Epidermal melanocyte (primary cell): ENCODE data around the gene AFAP1L2.
"Not testable (repeated sequence)": the region's sequence is repeated elsewhere in the genome, so short reads cannot be mapped to it uniquely, and the experiment has no call there.

Experiments used
- DNase-seq: peaks from one replicate; pipeline ENCODE4 v3.0.0; 2011; ENCODE audit warnings: low spot score; ENCODE audit not compliant: insufficient read length

The AFAP1L2 gene

DNA sequence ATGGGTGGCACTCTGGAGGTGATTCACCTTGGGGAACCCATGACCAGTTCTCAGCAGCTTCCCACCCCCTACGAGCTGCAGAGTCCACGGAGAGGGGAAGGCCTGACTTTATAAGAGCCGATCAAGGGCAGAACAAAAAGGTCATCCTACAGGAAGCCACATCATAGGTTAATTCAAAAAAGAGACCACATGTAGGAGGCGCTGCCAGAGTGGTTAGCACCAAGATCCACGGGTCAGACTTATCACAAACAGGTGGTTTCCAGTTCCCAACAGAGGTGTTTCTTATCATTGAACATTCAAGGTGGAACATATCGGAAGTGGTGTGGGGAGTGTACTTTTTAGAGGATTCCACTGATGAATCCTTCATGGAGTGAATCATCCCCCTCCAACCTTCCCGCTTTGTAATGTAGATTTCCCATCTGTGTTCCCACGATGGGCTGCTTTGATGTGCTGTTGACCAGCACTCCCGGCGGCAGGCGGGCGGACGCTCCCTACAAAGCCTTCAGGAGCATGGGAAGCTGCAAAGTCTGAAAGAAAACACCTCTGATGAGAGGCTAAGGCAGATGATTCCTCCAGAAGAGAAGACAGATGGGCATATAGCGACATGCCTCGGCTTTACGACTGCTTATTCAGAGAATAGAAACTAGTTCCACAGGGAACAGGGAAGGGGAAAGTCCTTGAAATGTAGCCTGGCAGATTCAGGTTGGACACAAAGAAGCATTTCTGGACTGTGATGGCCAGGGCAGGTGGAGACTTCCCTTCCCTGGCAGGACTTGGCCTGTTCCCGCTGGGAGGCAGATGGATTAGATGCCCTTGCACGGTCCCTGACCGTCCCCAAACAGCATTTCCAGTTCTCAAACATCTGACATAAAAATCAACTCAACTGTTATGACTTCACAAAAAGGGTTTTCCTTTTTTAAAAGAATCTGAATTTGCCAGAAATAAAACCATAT, 66.5 kb downstream of the AFAP1L2 start:
- no peak for DNase-seq

DNA sequence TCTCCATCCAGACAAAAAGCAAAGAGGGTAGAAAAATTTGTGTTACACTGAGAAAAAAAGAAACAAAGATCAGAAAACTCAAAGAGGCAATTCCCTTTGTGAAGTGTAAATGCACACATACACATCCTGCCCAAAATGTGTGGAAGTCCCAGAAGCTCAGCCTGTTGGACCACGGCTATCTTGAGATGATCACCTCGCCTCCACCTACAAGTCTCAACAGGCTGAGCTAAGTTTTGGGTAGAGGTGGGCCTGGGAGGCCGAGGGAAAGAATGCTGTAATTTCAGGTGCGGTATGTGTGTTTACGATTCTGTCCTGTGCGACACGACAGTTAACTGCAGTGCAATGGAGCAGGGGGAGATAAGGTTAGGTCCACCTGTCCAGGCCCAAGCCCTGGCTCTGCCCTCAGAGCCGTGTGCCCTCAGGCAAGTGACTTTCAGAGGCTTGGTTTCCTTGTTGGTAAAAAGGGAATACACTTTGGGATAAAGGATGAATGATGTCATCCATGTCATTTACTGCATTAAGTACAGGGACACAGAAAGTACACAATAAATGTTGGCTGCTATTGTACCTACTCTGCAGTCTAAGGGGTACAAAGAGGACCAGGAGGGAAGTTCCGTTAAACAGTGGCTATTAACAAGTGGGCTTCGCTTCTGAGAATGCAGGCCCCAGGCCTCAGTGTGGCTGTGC, 67.3 kb downstream of the AFAP1L2 start:
- DNase-seq = no peak

DNA sequence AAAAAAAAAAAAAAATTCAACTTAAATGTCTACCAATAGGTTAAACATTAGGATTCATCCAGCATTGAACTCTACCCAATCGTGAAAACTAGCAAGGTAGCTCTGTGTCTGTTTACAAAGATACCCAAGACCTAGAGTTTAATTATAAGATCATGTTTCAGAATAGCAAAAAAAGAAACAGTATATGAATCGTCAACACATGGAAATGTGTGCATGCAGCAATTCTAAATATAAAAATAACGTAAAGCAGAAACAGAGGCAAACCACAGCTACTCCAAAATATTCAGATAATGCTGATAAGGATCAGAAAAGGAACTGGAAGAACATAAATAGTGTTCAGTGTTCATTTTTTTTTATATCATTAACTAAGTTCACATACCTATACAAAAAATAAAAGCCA, 68.7 kb downstream of the AFAP1L2 start:
- DNase-seq = no peak

DNA sequence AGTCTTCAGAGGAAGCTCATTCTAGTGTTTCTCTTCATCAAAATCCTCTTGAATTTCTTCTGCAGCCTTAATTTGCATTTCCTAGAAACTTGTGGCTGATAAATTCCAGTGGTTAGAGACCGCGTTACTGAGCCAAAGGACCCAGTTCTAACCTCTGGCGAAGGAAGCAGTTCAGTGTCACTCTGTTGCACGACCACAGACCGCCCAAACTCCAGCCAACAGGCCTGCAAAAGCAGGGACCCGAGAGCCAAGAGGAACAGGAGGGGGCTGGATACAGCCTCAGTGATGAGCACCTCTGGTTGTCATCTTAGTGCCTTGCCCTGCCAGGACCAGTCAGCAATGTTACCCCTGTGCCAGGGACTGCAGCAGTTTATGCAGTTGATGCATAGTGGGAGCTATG, 70.0 kb downstream of the AFAP1L2 start:
- peak; percentile 33 for DNase-seq

DNA sequence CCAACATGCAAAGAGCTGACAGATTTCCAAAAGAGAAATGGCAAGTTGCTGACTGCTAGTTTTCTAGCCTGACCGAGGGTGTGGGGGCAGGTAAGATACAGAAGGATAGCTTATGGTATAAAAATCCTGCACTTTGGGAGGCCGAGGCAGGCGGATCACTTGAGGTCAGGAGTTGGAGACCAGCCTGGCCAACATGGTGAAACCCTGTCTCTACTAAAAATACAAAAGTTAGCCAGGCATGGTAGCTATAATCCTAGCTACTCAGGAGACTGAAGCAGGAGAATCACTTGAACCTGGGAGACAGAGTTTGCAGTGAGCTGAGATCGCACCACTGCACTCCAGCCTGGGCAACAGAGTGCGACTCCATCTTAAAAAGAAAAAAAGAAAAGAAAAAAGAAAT, 70.9 kb downstream of the AFAP1L2 start:
- DNase-seq = not testable (repeated sequence)

DNA sequence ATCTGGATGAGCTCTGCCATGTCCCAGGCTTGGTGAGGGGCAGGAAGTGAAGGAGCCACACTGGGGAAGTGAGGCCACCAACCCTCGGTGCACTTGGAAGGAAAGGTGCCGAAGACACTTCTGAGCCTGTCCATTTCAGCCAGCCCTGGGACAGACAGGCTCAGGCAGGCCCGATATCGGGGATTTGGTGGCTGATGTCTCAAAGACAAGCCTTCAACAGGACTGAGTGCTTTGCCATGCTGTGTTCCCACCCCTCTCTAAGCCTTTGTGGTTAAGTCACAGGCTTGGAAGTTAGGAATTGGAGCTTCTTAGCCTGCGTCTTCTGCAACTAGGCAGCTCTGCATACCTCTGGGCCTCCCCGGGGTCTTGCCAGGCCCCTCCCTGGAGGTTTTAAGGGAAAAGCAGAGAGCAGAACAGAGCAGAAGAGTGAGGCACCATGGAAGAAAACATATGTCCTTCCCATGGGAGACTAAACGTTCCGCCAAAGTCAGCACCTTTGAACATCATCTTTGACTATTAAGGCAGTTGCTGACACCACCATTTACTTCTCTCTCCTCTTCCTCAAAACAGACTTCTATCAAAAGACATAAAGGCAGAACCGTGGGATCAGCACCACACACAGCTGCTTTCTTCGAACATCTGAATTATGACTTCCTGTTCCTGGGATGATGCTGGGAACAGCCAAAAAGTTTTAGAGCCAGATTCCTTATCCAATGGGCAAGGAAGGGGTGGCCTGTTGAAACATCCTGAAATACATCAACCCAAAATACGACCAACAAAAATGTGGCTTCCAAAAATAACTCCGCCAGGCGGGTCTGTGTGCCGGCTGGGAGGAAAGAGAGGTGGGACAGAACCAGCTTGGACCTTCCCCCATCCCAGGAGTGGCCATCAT, 71.8 kb downstream of the AFAP1L2 start:
- DNase-seq = no peak

DNA sequence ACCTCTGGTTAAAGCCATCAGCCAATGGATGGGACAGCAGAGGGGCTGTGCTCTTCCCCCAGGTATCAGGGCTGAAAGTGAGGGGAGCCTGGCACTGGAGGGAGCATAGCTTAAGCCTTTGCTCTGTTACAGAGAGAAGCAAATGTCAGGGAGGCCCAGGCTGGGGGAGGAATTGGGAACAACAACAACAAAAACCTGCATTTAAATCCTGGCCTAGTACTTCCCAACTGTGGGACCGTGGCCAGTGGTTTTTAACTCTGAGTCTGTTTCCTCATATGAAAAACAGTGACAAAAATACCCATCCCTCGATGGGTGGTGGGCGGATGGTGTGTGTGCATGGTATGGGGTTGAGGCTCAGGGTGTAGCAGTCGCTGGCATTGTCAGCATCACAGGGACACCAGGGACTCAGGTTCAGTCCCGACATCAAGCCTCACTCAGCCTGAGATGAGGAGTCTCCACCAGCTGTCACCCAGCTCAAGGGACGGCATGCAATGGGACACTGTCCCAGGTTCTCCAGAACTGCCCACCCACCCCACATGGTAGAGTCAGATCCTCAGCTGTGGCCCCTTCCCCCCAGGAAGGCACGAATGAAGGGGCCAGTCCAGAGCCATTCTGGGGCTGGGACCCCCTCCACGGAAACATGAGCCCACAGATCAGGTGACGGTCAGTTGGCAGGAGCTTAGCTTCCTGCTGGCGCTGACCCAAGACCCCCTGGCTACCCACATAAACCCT, 74.5 kb downstream of the AFAP1L2 start:
- no peak for DNase-seq

DNA sequence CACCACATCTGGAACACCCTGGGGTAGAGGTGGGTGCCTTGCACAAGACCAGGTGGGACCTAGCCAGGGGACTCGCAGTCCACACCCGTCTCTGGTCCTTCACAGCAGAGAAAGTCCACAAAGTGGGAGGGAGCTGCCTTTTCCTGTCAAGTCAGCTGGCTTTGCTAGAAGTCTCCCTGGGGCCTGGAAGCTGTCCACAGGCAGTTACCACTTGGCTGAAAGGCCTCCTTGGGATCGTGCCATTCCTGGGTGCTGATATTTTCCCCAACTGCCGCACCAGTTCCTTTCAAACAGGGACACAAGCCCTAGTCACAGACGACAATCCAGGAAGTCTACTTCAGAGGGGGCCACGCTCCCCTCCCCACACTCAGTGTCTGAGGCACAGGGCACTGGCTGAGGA, 75.4 kb downstream of the AFAP1L2 start:
- no peak for DNase-seq

DNA sequence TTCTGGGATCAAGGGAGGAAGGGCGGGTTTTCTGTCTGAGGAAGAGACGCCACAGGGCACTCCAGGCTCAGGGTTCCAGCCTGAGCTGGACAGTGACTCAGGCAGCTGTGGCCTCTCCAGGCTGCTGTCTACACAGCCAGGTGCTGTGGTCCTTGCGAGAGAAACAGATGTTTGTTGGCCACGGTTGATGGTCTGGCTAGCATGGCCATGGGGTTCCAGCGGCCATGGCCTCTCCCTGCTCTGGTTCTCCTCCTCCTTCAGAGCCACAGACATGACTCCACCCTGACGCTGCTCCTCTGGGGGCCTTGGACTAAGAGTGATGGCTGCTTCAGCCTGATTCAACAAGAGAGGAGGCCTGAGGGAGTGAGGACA, 75.9 kb downstream of the AFAP1L2 start:
- DNase-seq = no peak

DNA sequence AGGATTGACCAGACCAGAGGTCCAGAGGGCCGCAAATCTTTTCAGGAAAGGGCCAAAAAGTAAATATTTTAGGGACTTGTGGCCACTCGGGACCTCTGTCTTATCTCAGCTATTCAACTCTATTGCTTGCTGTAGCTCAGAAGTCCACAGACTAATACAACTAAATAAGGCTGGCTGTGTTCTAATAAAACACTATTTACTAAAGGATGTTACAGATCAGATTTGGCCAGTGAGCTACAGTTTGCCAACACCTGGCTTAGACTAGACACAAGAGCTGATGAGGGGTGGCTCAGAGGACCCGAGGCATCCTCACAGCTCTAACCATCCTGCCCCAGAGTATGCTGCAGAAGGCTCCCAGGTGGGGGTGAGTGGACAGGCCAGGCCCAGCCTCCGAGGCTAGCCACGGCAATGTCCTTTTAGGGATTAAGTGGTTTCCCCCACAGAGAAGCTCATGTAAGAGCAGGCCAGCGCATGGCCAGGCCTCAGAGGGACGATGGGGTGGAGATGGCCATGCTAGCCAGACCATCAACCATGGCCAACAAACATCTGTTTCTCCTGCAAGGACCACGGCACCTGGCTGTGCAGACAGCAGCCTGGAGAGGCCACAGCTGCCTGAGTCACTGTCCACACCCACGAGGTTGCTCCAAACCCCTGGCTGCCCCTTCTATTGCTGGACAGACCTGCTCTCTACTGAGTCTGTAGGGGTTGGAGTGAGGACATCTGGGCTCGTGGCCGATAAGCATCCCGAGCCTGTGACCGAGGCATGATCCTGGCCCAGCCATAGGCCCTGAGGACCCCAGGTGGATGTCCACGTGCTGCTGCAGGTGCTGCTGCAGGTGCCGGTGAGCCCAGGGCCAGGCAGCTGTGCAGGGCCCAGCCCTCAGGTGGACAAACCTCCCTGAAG, 76.5 kb downstream of the AFAP1L2 start:
- DNase-seq = no peak

DNA sequence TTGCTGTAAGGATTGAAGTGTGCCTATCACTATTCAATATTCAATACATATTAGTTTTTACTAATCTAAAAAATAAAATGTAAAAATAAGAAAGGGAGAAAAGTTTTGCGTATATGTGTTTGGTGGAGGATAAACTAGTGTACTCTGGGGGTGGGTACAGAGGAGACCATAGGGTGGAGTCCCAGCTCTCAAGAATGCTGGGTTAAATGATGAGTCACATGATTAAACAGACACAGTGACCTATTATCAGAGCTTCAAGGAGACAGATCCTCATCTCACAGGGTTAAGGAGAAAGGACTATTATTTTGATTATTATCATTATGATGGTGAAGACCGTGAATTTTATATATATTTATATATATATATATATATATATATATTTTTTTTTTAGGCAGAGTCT, 77.5 kb downstream of the AFAP1L2 start:
- no peak for DNase-seq

DNA sequence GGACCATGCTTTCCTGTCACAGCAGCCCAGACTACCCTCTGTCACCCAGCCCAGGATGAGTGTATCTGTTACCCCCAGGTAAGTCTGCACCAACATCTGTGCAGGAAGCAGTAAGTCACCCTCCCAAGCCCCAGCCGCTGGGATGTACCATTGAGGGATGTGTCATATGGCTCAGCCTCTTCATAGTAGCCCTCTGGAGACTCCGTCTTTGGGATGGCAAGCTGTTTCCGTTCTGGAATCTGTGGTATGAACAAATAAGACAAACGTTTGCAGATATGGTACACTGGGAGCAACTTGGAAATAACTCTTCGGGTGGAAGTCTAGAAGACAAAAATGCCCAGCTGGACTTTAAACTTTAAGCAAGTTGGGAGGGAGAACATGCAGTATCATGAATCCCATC, 81.3 kb downstream of the AFAP1L2 start:
- no peak for DNase-seq

DNA sequence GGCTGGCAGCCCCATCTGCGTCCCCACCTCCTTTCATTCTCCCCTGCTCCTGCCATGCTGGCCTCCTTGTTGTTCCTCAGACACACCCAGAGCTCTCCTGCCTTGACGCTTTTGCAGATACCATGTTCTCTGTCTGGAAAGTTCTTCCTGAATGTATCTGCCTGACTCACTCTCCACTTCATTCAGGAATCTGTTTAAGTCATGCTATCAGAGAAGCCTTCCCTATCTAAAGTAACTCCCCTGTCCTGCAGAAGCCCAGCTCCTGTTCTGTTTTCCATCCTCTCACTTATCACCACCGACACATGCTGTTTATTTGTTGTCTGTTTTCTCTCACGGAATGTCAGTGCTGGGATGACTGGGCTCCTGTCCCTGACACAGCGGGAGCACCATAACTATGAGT, 82.0 kb downstream of the AFAP1L2 start:
- no peak for DNase-seq

DNA sequence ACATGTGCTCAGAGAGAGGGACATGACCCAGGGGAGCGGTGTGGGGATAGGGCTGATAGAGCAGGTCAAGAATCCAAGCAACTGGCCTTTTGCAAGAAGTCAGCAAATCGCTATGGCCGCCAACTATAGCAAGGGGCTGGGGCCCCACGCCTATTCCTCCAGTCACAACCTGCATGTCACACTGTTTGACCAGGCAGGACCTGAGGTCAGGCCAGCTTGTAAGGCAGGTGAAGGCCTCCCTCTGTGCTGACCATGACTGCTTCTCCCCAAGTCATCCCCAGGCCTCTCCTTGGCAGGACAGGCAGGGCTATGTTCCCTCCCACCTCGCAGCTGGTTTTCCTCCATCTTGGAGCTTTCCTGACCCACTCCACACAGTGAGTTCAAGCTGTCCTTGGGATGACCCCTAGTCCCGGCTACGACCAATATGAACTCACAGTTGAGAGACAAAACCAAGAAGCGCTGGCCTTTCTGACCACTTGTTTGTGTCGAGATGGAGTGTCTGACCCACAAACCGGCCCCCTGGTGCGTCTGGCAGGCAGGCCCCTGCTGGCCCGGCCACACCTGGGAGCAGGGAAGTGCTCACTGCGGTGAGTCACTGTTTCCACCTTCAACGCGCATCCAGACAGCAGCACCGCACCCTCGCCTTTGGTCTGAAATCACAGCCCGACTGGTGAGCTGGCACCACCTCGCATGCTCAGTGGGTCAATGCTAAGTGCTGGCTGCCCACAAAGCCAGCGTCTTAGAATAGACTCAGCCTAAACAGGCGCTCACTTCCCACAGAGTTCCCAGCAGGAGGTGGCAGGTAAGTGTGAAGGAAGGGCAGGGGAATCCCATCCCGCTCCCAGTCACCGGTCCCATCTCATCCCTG, 83.8 kb downstream of the AFAP1L2 start:
- no peak for DNase-seq

DNA sequence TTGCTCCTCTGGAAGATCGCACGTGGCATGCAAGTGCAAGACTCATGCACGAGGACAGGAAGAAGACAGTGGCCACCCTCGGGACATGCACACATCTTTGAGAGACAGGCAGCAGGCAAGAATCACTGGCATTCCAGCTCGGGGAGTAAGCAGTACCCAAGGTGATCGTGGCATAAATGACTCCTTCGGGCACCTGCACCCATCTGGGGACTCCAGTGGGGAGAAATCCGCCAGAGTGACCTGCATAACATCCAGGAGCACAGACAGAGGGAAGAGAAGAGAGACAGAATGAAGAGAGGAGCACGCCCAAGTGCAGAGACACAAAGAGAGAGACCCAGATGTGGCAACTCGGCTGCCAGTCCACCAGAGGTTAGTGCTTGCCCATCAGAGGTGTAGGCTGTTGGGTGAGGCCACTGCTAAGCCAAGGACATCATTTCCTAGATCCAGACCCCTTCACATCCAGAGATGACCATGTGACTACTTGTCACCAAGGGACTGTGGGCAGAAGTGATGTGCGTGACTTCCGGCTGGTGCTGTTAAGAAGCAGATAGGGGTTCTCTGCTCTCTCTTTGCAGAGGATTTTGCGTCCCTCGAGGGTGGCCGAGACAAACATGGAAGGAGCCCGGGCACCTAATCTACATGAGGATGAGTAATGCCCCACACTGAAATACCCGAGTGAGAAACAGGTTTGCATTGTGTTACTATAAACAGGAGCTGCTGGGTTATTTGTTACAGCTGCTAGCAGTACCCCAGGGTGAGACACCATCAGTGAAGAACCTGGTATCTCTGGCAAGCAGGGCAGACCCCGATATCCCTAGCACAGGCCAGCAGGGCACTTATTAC, 84.7 kb downstream of the AFAP1L2 start:
- no peak for DNase-seq

DNA sequence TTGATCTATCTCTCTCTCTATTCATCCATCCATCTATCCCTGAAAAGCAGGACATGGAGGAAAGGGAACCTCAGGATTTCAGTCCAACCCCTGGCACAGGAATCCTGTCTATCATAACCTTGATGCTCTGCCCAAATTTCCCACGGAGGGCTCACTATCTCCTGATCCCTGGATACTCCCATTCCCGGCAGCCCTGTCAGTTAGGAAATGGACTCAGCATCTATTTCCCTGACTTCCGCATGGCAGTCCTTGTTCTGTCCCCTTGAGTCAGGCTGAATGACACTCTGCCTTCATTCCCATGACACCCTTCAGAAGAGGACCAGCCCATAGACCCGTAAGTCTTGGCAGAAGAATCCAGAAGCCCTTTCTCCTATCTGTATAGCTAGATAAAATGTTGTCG, 87.6 kb downstream of the AFAP1L2 start:
- DNase-seq = no peak

DNA sequence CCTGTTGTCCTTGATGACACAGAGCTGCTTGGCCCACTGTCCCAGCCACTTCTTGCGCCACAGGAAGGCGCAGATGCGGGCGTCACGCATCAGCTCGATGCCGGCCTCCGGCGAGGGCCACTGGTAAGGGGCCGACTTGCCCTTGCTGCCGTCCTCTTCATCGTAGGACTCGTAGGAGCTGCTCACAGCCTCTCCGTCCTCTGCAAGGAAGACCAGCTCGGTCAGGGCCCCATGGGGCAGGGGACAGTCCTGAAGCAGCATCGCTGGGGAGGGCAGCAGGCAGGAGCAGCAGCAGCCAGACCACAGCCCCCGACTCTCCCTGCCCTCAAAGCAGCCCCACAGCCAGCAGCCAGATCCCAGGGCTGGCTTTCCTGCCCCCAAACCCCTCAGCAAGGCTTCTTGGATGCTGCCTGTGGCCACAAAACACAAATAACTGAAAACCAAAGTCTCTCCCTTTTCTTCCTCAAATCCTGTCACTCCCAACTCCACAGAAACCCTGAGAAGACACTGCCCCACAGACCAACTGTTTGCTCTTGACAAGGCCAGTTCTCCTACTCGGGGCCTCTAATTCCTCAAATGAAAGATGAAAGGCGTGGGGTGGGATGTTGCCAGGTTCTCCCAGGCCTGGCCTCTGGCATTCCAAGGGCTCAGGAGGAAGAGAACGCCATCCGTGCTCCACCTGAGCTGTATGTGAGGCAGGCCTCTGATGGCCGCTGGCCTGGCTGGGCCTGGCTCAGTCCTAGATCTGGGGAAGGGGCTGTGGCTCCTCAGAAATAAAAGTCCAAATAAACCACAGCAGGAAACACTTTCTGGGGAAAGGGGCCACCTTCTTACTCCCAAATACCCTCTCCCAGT, 88.5 kb downstream of the AFAP1L2 start:
- DNase-seq = no peak
